CD4-positive, alpha-beta T cell (primary cell): ENCODE measurements around the gene GRIA3. TPM values are rescaled to one million over a fixed set of nuclear protein-coding genes. Genes with fewer than 3 reads are reported as not detected.
"Not testable (repeated sequence)": the region's sequence is repeated elsewhere in the genome, so short reads cannot be mapped to it uniquely, and the experiment has no call there.

ENCODE experiments used
- ATAC-seq: fragments of 200-7000 bp; cut with Tn5 transposase; one replicate; pipeline ENCODE4 v1.10.0; 2022; ENCODE audit warnings: mild to moderate bottlenecking; ENCODE audit not compliant: poor library complexity
- CTCF ChIA-PET: fragments of 350-600 bp; sonication (Branson Sonifier 250); formaldehyde crosslinking; loops from one replicate; lab custom pipeline; 2021; ENCODE audit warnings: antibody characterized with exemption, inconsistent platforms; lab: Charles Lee
- POLR2A ChIA-PET: fragments of 350-600 bp; sonication (Branson Sonifier 250); formaldehyde crosslinking; loops from one replicate; lab custom pipeline; 2021; ENCODE audit warnings: antibody characterized with exemption, inconsistent platforms; lab: Charles Lee
- DNase-seq, 14 experiments: peaks; one replicate each; pipeline ENCODE4 v3.0.0-alpha.2; 2013 to 2020; ENCODE audit warnings: mixed read lengths in 2 of 14
- H3K27ac ChIP-seq, 2 donors: one replicate each; pipeline versions ENCODE4 v1.5.1 to v1.7.0; 2013; ENCODE audit warnings: low read length in 2 of 2, low read depth in 1 of 2, mild to moderate bottlenecking in 1 of 2
- H3K27me3 ChIP-seq, 2 experiments: 1 replicate in 1 of 2; 2 replicates in 1 of 2; pipeline versions ENCODE4 v1.6.1 to v1.7.0; 2013; ENCODE audit warnings: low read length in 2 of 2, control low read depth in 1 of 2, mild to moderate bottlenecking in 1 of 2, moderate library complexity in 1 of 2; ENCODE audit not compliant: insufficient read depth in 2 of 2, control insufficient read depth in 1 of 2
- H3K36me3 ChIP-seq: one replicate; pipeline ENCODE4 v1.6.1; 2013; ENCODE audit warnings: low read length, control low read depth; ENCODE audit not compliant: insufficient read depth
- H3K4me1 ChIP-seq: one replicate; pipeline ENCODE4 v1.6.1; 2013; ENCODE audit warnings: low read length, control low read depth; ENCODE audit not compliant: insufficient read depth
- H3K4me3 ChIP-seq: one replicate; pipeline ENCODE4 v1.5.1; 2013; ENCODE audit warnings: mild to moderate bottlenecking, low read length, moderate library complexity
- H3K9me3 ChIP-seq, 2 experiments: 1 replicate in 1 of 2; 2 replicates in 1 of 2; pipeline versions ENCODE4 v1.6.1 to v1.7.0; 2013; ENCODE audit warnings: low read length in 2 of 2, mild to moderate bottlenecking in 2 of 2, control low read depth in 1 of 2, moderate library complexity in 1 of 2; ENCODE audit not compliant: control insufficient read depth in 1 of 2, insufficient read depth in 1 of 2
- H3K27ac Mint-ChIP-seq: one replicate; pipeline ENCODE4 v1.8.0; 2020; ENCODE audit warnings: mixed read lengths
- H3K27me3 Mint-ChIP-seq: one replicate; pipeline ENCODE4 v1.8.0; 2021; ENCODE audit warnings: mixed read lengths
- H3K36me3 Mint-ChIP-seq: one replicate; pipeline ENCODE4 v1.8.0; 2021; ENCODE audit warnings: low read depth, mixed read lengths
- H3K4me1 Mint-ChIP-seq: one replicate; pipeline ENCODE4 v1.8.0; 2021; ENCODE audit warnings: low read depth, mixed read lengths
- H3K4me3 Mint-ChIP-seq: one replicate; pipeline ENCODE4 v1.8.0; 2020; ENCODE audit warnings: mild to moderate bottlenecking, mixed read lengths
- H3K9me3 Mint-ChIP-seq: one replicate; pipeline ENCODE4 v1.8.0; 2020; ENCODE audit warnings: mixed read lengths
- intact Hi-C, 2 experiments: fragments of 100-400 bp; cut with DNase I in 1 of 2; cut with micrococcal nuclease in 1 of 2; formaldehyde crosslinking; loops; one replicate each; pipeline versions ENCODE4 v1.15.1 to v1.9.0; 2023 to 2025; cut with DNase I, micrococcal nuclease
- total RNA-seq, 174 experiments: library from RNA in 2 of 174; stranded (reverse) in 2 of 174; gene quantifications; one replicate each; pipeline ENCODE4 v1.2.3 and lab custom pipeline; 2021 to 2026
- TF ChIP-seq, protein P1 (sequence below): fragments of 200-600 bp; IDR thresholded peaks from one replicate; pipeline ENCODE4 v1.8.0; 2022; ENCODE audit warnings: antibody characterized with exemption, mild to moderate bottlenecking

Gene GRIA3
- total RNA-seq, 2 experiments from 2014 or later: not detected

DNA sequence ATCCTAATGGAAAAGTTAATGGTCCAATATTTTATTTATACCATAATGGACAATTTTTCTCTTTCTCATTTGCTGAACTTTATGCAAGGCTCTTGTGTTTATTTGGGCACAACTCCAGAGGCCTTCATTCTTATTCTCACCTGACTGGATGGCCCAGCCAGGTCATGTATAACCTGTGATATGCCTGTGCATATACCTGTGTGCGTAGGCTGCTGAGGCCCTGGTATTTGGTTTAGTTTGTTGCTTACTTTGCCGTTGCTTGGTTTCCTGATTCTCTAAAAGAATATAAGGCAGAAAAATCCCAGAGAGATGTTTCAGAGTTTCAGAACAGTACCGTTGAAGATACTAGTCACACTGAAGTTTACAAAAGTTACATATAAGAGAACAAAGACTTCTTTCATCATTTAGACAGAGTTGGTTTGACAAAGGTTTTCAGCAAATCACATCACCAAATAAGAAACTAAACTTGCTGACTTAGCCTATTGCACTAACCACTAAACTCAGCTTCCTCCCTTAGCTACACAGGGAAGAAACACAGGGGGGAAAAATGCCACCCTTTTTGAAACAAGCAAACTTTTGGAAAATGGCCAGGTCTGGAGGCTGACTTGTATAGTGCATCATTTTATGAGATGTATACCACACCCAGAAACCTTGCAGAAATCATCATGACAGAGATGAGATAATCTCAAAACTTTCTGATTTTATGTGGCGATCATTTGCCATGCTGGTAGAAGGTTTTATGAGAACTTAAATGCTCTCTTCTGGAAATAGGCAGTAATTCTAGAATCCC lies 248.5 kb downstream of the GRIA3 start:
- H3K36me3 ChIP-seq: no peaks in the 10 kb centered on the region
- DNase-seq (no peak), ATAC-seq (no peak)
- H3K9me3 ChIP-seq: no peaks in the 10 kb centered on the region
- no peak overlapping the region for H3K27ac ChIP-seq
- Mint-ChIP-seq H3K27ac (no peak overlapping the region), H3K4me1 (no peaks in the 10 kb centered on the region), H3K27me3 (no peaks in the 10 kb centered on the region), H3K9me3 (no peaks in the 10 kb centered on the region), H3K4me3 (no peak overlapping the region), H3K36me3 (no peaks in the 10 kb centered on the region)
- intact Hi-C loops: no loop called here
- no peak overlapping the region for H3K4me3 ChIP-seq
- TF ChIP-seq, protein P1, sequence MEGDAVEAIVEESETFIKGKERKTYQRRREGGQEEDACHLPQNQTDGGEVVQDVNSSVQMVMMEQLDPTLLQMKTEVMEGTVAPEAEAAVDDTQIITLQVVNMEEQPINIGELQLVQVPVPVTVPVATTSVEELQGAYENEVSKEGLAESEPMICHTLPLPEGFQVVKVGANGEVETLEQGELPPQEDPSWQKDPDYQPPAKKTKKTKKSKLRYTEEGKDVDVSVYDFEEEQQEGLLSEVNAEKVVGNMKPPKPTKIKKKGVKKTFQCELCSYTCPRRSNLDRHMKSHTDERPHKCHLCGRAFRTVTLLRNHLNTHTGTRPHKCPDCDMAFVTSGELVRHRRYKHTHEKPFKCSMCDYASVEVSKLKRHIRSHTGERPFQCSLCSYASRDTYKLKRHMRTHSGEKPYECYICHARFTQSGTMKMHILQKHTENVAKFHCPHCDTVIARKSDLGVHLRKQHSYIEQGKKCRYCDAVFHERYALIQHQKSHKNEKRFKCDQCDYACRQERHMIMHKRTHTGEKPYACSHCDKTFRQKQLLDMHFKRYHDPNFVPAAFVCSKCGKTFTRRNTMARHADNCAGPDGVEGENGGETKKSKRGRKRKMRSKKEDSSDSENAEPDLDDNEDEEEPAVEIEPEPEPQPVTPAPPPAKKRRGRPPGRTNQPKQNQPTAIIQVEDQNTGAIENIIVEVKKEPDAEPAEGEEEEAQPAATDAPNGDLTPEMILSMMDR: no peak
- no peaks in the 10 kb centered on the region for H3K27me3 ChIP-seq
- CTCF ChIA-PET: no interaction called here
- POLR2A ChIA-PET: no interaction called here
- H3K4me1 ChIP-seq: no peaks in the 10 kb centered on the region

GRCh38 chrX:123436512-123437136 lies 252.5 kb downstream of the GRIA3 start:
- no peaks in the 10 kb centered on the region for H3K36me3 ChIP-seq
- H3K4me3 ChIP-seq: no peak overlapping the region
- H3K27ac Mint-ChIP-seq: no peak overlapping the region
- H3K9me3 Mint-ChIP-seq: no peaks in the 10 kb centered on the region
- TF ChIP-seq, protein P1: no peak
- H3K27ac ChIP-seq: no peak overlapping the region
- no peaks in the 10 kb centered on the region for H3K27me3 Mint-ChIP-seq
- DNase-seq (no peak), ATAC-seq (no peak)
- no peaks in the 10 kb centered on the region for H3K4me1 Mint-ChIP-seq
- intact Hi-C loops: no loop called here
- no peaks in the 10 kb centered on the region for H3K27me3 ChIP-seq
- ChIA-PET POLR2A (no interaction called here), CTCF (no interaction called here)
- no peaks in the 10 kb centered on the region for H3K36me3 Mint-ChIP-seq
- H3K4me3 Mint-ChIP-seq: no peak overlapping the region
- no peaks in the 10 kb centered on the region for H3K9me3 ChIP-seq
- no peaks in the 10 kb centered on the region for H3K4me1 ChIP-seq

DNA sequence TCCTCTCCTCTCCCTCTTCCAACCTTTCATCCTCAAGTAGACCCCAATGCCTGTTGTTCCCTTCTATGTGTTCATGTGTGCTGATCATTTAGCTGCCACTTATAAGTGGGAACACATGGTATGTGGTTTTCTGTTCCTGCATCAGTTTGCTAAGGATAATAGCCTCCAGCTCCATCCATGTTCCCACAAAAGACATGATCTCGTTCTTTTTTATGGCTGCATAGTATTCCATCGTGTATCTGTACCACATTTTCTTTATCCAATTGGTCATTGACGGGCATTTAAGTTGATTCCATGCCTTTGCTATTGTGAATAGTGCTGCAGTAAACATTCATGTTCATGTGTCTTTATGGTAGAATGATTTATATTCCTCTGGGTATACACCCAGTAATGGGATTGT lies 255.8 kb downstream of the GRIA3 start:
- H3K4me1 Mint-ChIP-seq, CTCF ChIA-PET, H3K9me3 ChIP-seq, H3K36me3 ChIP-seq, POLR2A ChIA-PET, H3K4me3 Mint-ChIP-seq, H3K27me3 Mint-ChIP-seq, H3K27ac ChIP-seq, H3K36me3 Mint-ChIP-seq, H3K4me3 ChIP-seq, H3K27ac Mint-ChIP-seq, intact Hi-C loops, H3K4me1 ChIP-seq, H3K9me3 Mint-ChIP-seq, DNase-seq, ATAC-seq, H3K27me3 ChIP-seq: not testable (repeated sequence)
